AG04449 (cell line): Measurements from ENCODE around the gene SLC6A11.

ENCODE experiments used
- CTCF ChIA-PET: fragments of 350-600 bp; formaldehyde crosslinking; extraction: SDS; loops from one replicate; lab custom pipeline; 2021; ENCODE audit warnings: antibody characterized with exemption; lab: Yijun Ruan, JAX
- POLR2A ChIA-PET: fragments of 400-600, 350-600 bp; formaldehyde crosslinking; extraction: SDS; loops from one replicate; lab custom pipeline; 2020; ENCODE audit warnings: antibody characterized with exemption, inconsistent platforms; lab: Yijun Ruan, JAX
- DNase-seq: peaks from one replicate; pipeline ENCODE4 v3.0.0-alpha.2; 2010; ENCODE audit warnings: low read depth, low spot score
- H3K4me3 ChIP-seq: 2 replicates; pipeline ENCODE4 v1.5.1; 2011; ENCODE audit warnings: low read depth, mild to moderate bottlenecking, control low read depth, low read length
- TF ChIP-seq, protein P1 (sequence below): IDR thresholded peaks from one replicate; pipeline ENCODE4 v1.5.1; 2011; ENCODE audit warnings: mild to moderate bottlenecking, moderate library complexity, low read length, control low read depth, inconsistent platforms; ENCODE audit not compliant: insufficient read depth; ENCODE audit errors: missing control alignments

Gene SLC6A11

DNA sequence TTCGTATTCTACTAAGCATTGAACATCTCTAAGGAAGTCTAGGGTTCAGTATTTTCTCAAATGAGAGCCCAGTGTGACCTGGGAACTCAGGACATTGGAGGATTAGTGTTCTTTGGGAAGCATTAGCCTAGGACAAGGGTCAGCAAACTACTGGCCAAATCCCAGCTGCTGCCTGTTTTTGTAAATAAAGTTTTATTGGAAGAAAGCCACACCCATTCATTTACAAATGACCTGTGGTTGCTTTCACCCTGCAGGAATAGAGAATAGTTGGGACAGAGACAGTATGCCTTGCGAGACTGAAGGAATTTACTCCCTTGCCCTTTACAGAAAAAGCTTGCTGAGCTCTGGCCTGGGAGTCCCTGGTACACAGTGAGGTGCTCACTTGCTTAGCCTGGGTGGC lies 20.6 kb downstream of the SLC6A11 start:
- ChIA-PET CTCF (no interaction called here), POLR2A (no interaction called here)
- TF ChIP-seq, protein P1, sequence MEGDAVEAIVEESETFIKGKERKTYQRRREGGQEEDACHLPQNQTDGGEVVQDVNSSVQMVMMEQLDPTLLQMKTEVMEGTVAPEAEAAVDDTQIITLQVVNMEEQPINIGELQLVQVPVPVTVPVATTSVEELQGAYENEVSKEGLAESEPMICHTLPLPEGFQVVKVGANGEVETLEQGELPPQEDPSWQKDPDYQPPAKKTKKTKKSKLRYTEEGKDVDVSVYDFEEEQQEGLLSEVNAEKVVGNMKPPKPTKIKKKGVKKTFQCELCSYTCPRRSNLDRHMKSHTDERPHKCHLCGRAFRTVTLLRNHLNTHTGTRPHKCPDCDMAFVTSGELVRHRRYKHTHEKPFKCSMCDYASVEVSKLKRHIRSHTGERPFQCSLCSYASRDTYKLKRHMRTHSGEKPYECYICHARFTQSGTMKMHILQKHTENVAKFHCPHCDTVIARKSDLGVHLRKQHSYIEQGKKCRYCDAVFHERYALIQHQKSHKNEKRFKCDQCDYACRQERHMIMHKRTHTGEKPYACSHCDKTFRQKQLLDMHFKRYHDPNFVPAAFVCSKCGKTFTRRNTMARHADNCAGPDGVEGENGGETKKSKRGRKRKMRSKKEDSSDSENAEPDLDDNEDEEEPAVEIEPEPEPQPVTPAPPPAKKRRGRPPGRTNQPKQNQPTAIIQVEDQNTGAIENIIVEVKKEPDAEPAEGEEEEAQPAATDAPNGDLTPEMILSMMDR, result no peak
- H3K4me3 ChIP-seq, result no peak overlapping the region
- DNase-seq, result no peak

DNA sequence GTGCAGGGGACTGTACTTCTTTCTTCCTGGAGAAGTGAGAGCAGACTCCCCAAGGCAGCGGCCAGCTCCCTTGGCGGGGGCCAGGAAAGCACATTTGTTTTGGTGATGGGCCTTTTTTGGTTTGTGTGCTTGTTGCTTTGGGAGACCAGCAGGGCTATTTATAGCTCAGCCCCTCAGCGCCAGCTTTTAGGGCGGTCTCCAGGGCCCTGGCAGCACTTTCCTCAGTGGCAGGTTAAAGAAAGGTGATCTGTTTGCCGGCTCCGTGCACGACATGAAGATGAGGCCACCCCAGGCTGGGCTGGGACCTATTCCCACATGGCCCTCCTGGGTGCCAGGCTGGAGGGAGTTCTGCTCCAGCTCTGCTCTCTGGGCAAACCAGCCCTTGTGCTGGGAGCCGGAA lies 21.8 kb downstream of the SLC6A11 start:
- CTCF ChIA-PET, result no interaction called here
- TF ChIP-seq, protein P1, result no peak

DNA sequence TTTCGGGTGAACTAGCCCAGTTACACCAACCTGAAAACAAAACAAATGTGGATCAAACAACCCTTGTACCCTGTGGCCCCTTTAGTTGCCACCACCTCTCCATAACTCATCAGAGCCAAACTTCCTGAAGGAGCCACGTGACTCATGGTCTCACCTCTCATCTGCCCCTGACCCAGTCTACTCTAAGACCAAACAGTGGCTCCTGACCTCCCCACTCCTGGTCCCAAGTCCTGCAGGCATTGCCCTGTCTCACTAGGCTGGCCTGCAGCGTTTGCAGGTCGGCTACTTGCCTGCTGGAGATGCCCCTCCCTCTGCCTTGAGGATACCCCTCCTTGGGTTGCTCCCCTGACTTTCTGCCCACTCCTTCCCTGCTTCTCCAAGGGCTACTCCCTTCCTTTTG lies 23.1 kb downstream of the SLC6A11 start:
- POLR2A ChIA-PET, result no interaction called here

More for the DNA sequence above, 21.8 kb downstream of the SLC6A11 start:
- H3K4me3 ChIP-seq, result no peak overlapping the region
- no peak for DNase-seq
- POLR2A ChIA-PET, result no interaction called here

DNA sequence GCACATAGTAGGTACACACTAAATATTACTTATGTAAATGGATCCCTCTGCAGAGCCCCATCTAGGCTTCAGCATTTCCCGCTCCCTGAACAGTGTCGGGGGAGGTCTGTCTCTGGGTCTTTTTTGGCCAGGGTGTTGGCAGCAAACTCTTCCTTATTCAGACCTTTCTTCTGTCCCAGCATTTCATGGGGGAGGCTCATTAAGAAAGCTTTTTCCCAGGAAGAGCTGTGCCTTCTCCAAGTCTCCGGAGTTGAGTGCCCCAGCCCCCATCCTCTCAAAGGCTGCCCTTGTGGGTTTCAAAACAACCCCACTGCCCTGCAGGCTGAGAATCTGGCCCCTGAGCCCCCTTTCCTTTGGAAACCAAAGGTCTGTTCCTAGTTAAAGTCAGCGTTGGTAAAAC lies 25.1 kb downstream of the SLC6A11 start:
- no peak for DNase-seq
- ChIA-PET CTCF (no interaction called here), POLR2A (no interaction called here)
- no peak overlapping the region for H3K4me3 ChIP-seq
- TF ChIP-seq, protein P1, result no peak

More for the DNA sequence above, 23.1 kb downstream of the SLC6A11 start:
- DNase-seq, result no peak
- CTCF ChIA-PET, result no interaction called here
- TF ChIP-seq, protein P1, result no peak
- no peak overlapping the region for H3K4me3 ChIP-seq

DNA sequence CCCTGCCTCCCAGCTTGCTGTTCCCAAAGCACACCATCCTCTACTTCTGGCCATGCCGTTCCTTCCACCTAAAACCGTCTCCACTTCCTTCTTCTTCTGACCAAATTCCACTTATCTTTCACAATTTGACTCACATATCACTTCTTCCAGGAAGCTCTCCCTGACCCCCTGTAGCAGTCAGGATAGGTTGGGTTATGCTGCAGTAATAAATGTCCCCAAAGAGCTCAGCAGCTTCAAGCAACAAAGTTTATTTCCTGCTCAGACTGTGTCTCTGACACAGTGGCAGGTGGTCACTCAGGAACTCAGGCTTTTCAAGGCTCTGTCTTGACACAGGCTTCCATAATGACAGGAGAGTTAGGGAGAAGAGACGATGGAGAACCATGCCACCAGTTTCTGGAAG lies 27.4 kb downstream of the SLC6A11 start:
- H3K4me3 ChIP-seq, result no peak overlapping the region
- ChIA-PET POLR2A (no interaction called here), CTCF (no interaction called here)
- no peak for DNase-seq
- TF ChIP-seq, protein P1, result no peak

DNA sequence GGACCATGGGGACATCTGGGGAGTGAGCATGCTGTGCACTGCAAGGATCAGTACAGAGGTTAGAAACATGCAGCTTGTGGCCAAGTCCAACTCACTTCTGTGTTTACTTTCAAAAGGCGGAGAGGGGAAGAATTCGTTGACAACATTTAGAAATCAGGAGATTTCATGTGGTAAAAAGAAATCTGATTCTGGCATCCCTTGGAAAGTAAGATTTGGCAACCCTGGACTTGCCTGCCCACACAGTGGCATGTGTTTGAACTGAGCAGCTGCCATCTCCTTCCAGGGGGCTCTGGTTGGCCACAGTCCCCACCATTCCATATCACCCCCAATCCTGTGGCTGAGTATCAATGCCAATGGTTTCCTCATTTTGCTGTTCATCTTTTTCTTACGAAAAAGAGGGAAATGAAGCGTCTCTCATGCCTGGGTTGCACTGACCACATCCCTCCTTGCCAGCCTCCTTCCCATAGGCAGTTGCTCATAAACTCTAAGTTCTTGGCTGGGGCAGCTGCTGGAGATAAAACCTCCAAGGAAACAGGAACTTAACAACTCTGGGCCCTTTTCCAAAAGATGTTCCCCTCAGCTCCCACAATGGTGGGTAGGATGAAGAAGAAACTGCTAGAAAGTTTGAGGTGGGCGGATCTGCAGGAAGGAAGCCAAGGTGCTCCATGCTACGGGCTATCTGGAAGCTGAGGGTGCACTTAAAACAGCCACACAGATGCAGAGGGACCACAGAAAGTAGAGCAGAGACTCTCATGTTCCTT lies 29.2 kb downstream of the SLC6A11 start:
- no peak overlapping the region for H3K4me3 ChIP-seq
- CTCF ChIA-PET, result no interaction called here
- TF ChIP-seq, protein P1, result no peak
- POLR2A ChIA-PET, result no interaction called here
- no peak for DNase-seq
